GM23338 (cell line): Measurements from ENCODE around the gene AREL1. TPM values are rescaled to one million over a fixed set of nuclear protein-coding genes. Genes with fewer than 3 reads are reported as not detected.

Experiments used
- ATAC-seq: fragments of 200-7000 bp; cut with Tn5 transposase; 3 replicates; pipeline ENCODE4 v1.9.1; 2020
- DNase-seq: peaks from one replicate; pipeline ENCODE4 v3.0.0-alpha.2; 2015; ENCODE audit warnings: low spot score
- H2AFZ ChIP-seq: fragments of 200-600 bp; sonication (generic); 2 replicates; pipeline ENCODE4 v1.8.0; 2016; ENCODE audit warnings: antibody characterized with exemption, mild to moderate bottlenecking, moderate library complexity
- H3F3A ChIP-seq: fragments of 200-600 bp; sonication (generic); replicated peaks from 2 replicates; pipeline ENCODE4 v1.8.0; 2017; ENCODE audit warnings: antibody characterized with exemption, mixed run types, low read depth
- H3K27ac ChIP-seq: fragments of 200-600 bp; sonication (generic); 2 replicates; pipeline ENCODE4 v1.6.1; 2016; ENCODE audit warnings: low read depth
- H3K27me3 ChIP-seq: fragments of 200-600 bp; sonication (generic); 2 replicates; pipeline ENCODE4 v1.8.0; 2016; ENCODE audit warnings: mild to moderate bottlenecking, mixed run types, moderate library complexity; ENCODE audit not compliant: insufficient read depth
- H3K36me3 ChIP-seq: fragments of 200-600 bp; sonication (generic); 2 replicates; pipeline ENCODE4 v1.8.0; 2016; ENCODE audit warnings: mild to moderate bottlenecking; ENCODE audit not compliant: insufficient read depth
- H3K4me1 ChIP-seq: fragments of 200-600 bp; sonication (generic); 2 replicates; pipeline ENCODE4 v1.8.0; 2016; ENCODE audit warnings: mild to moderate bottlenecking, moderate library complexity; ENCODE audit not compliant: insufficient read depth
- H3K4me2 ChIP-seq: fragments of 200-600 bp; sonication (generic); 2 replicates; pipeline ENCODE4 v1.7.1; 2017; ENCODE audit warnings: mixed run types
- H3K4me3 ChIP-seq: fragments of 200-600 bp; sonication (generic); 2 replicates; pipeline ENCODE4 v1.6.1; 2016; ENCODE audit warnings: mixed run types
- H3K79me2 ChIP-seq: fragments of 200-600 bp; sonication (generic); replicated peaks from 2 replicates; pipeline ENCODE4 v1.8.0; 2017; ENCODE audit warnings: mild to moderate bottlenecking; ENCODE audit not compliant: insufficient read depth
- H3K9me2 ChIP-seq: fragments of 200-600 bp; sonication (generic); 2 replicates; pipeline ENCODE4 v1.8.0; 2017; ENCODE audit not compliant: insufficient read depth
- H4K20me1 ChIP-seq: fragments of 200-600 bp; sonication (generic); replicated peaks from 2 replicates; pipeline ENCODE4 v1.8.0; 2017; ENCODE audit warnings: mild to moderate bottlenecking; ENCODE audit not compliant: insufficient read depth
- H3K27ac Mint-ChIP-seq: 2 replicates; pipeline ENCODE4 v1.8.0; 2020; ENCODE audit warnings: inconsistent platforms, mild to moderate bottlenecking, moderate library complexity, mixed read lengths
- H3K27me3 Mint-ChIP-seq: 3 replicates; pipeline ENCODE4 v1.8.0; 2022; ENCODE audit warnings: low read depth, mild to moderate bottlenecking, moderate library complexity, mixed read lengths, inconsistent platforms; ENCODE audit not compliant: insufficient read depth, poor library complexity
- H3K36me3 Mint-ChIP-seq: 3 replicates; pipeline ENCODE4 v1.8.0; 2021; ENCODE audit warnings: low read depth, mild to moderate bottlenecking, inconsistent platforms, moderate library complexity, mixed read lengths
- H3K4me1 Mint-ChIP-seq: 3 replicates; pipeline ENCODE4 v1.8.0; 2020; ENCODE audit warnings: mild to moderate bottlenecking, inconsistent platforms, mixed read lengths
- H3K4me3 Mint-ChIP-seq: 3 replicates; pipeline ENCODE4 v1.8.0; 2021; ENCODE audit warnings: moderate library complexity, mild to moderate bottlenecking, inconsistent platforms, mixed read lengths
- H3K9me3 Mint-ChIP-seq: 3 replicates; pipeline ENCODE4 v1.8.0; 2020; ENCODE audit warnings: moderate library complexity, mild to moderate bottlenecking, inconsistent platforms, mixed read lengths
- EZH2phosphoT487 ChIP-seq: fragments of 200-600 bp; sonication (generic); IDR thresholded peaks from one replicate; pipeline ENCODE4 v1.8.1; 2018; ENCODE audit warnings: antibody characterized with exemption; ENCODE audit not compliant: unreplicated experiment
- JUNB ChIP-seq: IDR thresholded peaks from one replicate; pipeline ENCODE4 v1.6.1; 2016; ENCODE audit warnings: antibody characterized with exemption; ENCODE audit not compliant: unreplicated experiment
- POLR2AphosphoS5 ChIP-seq: IDR thresholded peaks from 2 replicates; pipeline ENCODE4 v1.6.1; 2016; ENCODE audit warnings: antibody characterized with exemption, low read depth
- REST ChIP-seq: IDR thresholded peaks from one replicate; pipeline ENCODE4 v1.6.1; 2018; ENCODE audit warnings: antibody characterized with exemption; ENCODE audit not compliant: unreplicated experiment
- ZNF462 ChIP-seq: fragments of 250-450 bp; sonication (Bioruptor Pico); IDR thresholded peaks from 2 replicates; pipeline ENCODE4 v1.5.0; 2020; ENCODE audit warnings: mild to moderate bottlenecking, moderate library complexity
- polyA plus RNA-seq: library from polyadenylated mRNA; unstranded; fragments of >200 nt; fragmentation: Nextera tagmentation; extraction: Ambion mirVana; gene quantifications from 2 replicates; pipeline ENCODE4 v1.2.1, GENCODE V29; 2016
- total RNA-seq: library from RNA; depleted of rRNA; stranded (reverse); fragments of >200 nt; shearing (Covaris generic); gene quantifications from 2 replicates; pipeline ENCODE4 v1.2.3, GENCODE V29; 2014

The AREL1 gene
- total and polyA plus RNA-seq, 2 experiments from 2014 or later, result 7.5 to 23.6 TPM

GRCh38 chr14:74613211-74613914, 99.5 kb downstream of the AREL1 start (continued):
- TF ChIP-seq ZNF462 (CRISPR knock-in tag) (no peak), EZH2phosphoT487 (no peak), JUNB (no peak)

GRCh38 chr14:74612350-74613021, 100.4 kb downstream of the AREL1 start:
- ATAC-seq (peak; percentile 80), DNase-seq (peak; percentile 95)
- Histone ChIP-seq H3K27me3 (peaks cover 38% of the 10 kb centered on the region), H3K27ac (no peak overlapping the region), H3F3A (no peaks in the 10 kb centered on the region; the same call in 1 of the 2 replicates), H4K20me1 (no peaks in the 10 kb centered on the region), H3K4me2 (peak overlapping the region; percentile 95), H3K79me2 (no peaks in the 10 kb centered on the region), H3K4me3 (peak overlapping the region; percentile 76), H3K9me2 (no peaks in the 10 kb centered on the region), H3K4me1 (no peaks in the 10 kb centered on the region), H2AFZ (peak overlapping the region; percentile 100), H3K36me3 (no peaks in the 10 kb centered on the region)
- Mint-ChIP-seq H3K27ac (no peak overlapping the region), H3K4me1 (peaks cover 20% of the 10 kb centered on the region), H3K36me3 (peaks cover 4% of the 10 kb centered on the region; the same call in 1 of the 3 replicates), H3K9me3 (peaks cover 10% of the 10 kb centered on the region; the same call in 2 of the 3 replicates), H3K27me3 (peaks cover 55% of the 10 kb centered on the region), H3K4me3 (peak overlapping the region; percentile 68)
- TF ChIP-seq POLR2AphosphoS5 (no peak), REST (no peak)
